H1 (cell line): Measurements from ENCODE around the gene SIPA1L2.

Source experiments
- GTF2F1 ChIP-seq: IDR thresholded peaks from 2 replicates; pipeline ENCODE4 v1.6.1; 2012; ENCODE audit warnings: low read depth, low read length, improper control_type of control experiment, borderline replicate concordance
- SIN3A ChIP-seq, 2 experiments: IDR thresholded peaks in 1 of 2; conservative IDR thresholded peaks in 1 of 2; 2 replicates each; pipeline ENCODE4 v1.6.1; 2011 to 2012; ENCODE audit warnings: low read length in 2 of 2, improper control_type of control experiment in 1 of 2, low read depth in 1 of 2, mild to moderate bottlenecking in 1 of 2

DNA sequence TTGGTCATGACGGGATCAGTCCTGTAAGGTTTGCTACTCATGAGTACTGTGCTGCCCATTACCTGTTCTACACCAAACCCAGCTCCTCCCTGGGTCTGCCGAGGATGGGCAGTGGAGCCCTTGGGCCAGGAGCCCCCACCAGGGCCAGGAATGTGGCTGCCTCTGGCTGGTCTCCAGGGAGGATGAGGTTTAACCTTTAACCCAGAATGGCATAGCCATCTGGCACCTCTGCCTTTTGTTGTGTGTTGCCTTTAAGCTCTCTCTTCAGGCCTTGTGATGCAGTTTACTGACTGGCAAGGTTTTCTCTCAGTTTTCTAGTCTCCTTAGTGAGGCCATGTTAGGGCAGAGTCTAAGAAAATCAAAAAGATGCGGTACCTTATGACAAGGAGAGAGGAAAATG is 38.6 kb downstream of the SIPA1L2 start:
- TF ChIP-seq GTF2F1 = no peak
- TF ChIP-seq SIN3A (conservative IDR thresholded peaks at IDR 0.05 in 1 of 2, IDR thresholded peaks at IDR 0.05 in 1 of 2; ENCODE audit: low read depth in 1 of 2, low read length in 2 of 2) = no peak
